ENCODE measurements around the gene SLC43A2.

GRCh38 chr17:1643293-1643998 is 14.8 kb upstream of the SLC43A2 start:
- TF ChIP-seq POLR2A (IDR thresholded peaks at IDR 0.05) (no peak), CTCF (IDR thresholded peaks at IDR 0.05 in 8 of 11, conservative IDR thresholded peaks at IDR 0.05 in 3 of 11) (peak in 2 of 11 experiments; percentile 22 to 32)

Measured in spleen (tissue), 7 donors.